Duodenal mucosa (tissue), 2 donors: Measurements from ENCODE around the gene CROCC2.
"Not testable (repeated sequence)": the region's sequence is repeated elsewhere in the genome, so short reads cannot be mapped to it uniquely, and the experiment has no call there.

Experiments used
- H3K27ac ChIP-seq: one replicate; pipeline ENCODE4 v1.7.0; 2013; ENCODE audit warnings: low read depth, low read length
- H3K27me3 ChIP-seq, 2 donors: one replicate each; pipeline ENCODE4 v1.7.0; 2013; ENCODE audit warnings: low read length in 2 of 2, control low read depth in 1 of 2; ENCODE audit not compliant: insufficient read depth in 2 of 2, control insufficient read depth in 1 of 2
- H3K36me3 ChIP-seq, 2 donors: one replicate each; pipeline ENCODE4 v1.7.0; 2013; ENCODE audit warnings: low read length in 2 of 2, control low read depth in 1 of 2; ENCODE audit not compliant: insufficient read depth in 2 of 2, control insufficient read depth in 1 of 2
- H3K4me1 ChIP-seq, 2 donors: one replicate each; pipeline ENCODE4 v1.7.0; 2013; ENCODE audit warnings: low read length in 2 of 2, control low read depth in 1 of 2; ENCODE audit not compliant: insufficient read depth in 2 of 2, control insufficient read depth in 1 of 2
- H3K4me3 ChIP-seq, 2 donors: one replicate each; pipeline ENCODE4 v1.7.0; 2013; ENCODE audit warnings: low read length in 2 of 2, low read depth in 1 of 2
- H3K9ac ChIP-seq, 2 donors: one replicate each; pipeline ENCODE4 v1.7.0; 2013; ENCODE audit warnings: low read length in 2 of 2, low read depth in 1 of 2
- H3K9me3 ChIP-seq, 2 donors: one replicate each; pipeline ENCODE4 v1.7.0; 2013; ENCODE audit warnings: low read length in 2 of 2, control low read depth in 1 of 2; ENCODE audit not compliant: control insufficient read depth in 1 of 2

Gene CROCC2

GRCh38 chr2:240974771-240975572, 68.8 kb downstream of the CROCC2 start:
- Histone ChIP-seq H3K4me1 (peaks cover 0 to 3% of the 10 kb centered on the region in 2 donors), H3K9ac (no peak overlapping the region), H3K4me3 (no peak overlapping the region), H3K27me3 (no peaks in the 10 kb centered on the region), H3K27ac (no peak overlapping the region), H3K9me3 (no peaks in the 10 kb centered on the region), H3K36me3 (no peaks in the 10 kb centered on the region)

GRCh38 chr2:240975903-240976302, 69.8 kb downstream of the CROCC2 start:
- H3K36me3 ChIP-seq, H3K27ac ChIP-seq, H3K27me3 ChIP-seq, H3K4me1 ChIP-seq, H3K4me3 ChIP-seq, H3K9me3 ChIP-seq, H3K9ac ChIP-seq: not testable (repeated sequence)

- Histone ChIP-seq H3K9me3 (no peaks in the 10 kb centered on the region), H3K36me3 (no peaks in the 10 kb centered on the region), H3K4me3 (no peak overlapping the region), H3K27me3 (peaks cover 0 to 5% of the 10 kb centered on the region in 2 donors), H3K4me1 (no peaks in the 10 kb centered on the region), H3K27ac (no peak overlapping the region), H3K9ac (no peak overlapping the region)
These were observed 75.1 kb downstream of the CROCC2 start for GRCh38 chr2:240981280-240981679.

DNA sequence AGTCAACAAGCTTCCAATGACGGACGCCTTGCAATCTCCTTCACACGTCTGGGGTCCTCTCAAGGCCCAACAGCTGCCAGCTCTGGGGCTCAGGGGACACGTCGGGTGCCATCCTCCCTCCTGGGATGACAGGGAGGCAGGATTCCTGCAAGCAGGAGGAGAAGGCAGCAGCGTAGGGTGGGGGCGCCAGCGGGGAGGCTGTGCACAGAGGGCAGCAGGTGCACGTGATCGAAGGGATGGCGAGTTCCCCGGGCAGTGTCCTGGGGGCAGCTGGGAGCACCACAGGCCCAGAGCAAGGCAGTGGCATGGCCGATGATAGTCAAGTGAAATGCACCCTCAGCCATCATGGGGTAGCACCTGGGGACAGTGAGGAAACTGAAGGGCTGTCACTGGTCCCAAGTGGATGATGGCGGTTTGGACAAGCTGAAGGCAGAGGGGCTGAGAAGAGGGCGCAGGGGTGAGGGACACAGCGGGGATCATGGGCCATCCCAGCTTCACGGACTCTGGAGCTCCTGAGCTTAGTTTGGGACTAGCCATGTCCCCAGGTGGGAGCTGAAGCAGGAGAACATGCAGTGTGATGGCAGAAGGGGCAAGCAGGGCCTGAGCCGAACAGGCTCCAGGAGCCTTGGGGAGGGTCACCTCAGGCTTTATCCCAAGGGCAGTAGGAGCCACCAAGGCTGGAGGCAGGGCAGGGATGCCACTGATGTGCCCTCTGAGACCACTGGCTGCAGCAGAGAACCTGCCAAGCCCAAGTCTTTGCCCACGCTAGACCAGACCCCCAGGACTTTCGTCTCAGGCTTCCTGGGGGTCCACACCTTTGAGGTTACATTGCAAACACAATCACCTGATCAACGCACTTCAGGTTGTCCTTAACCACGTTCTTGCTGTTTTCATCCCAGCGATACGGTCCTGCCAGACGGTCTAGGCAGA, 76.0 kb downstream of the CROCC2 start:
- H3K4me3 ChIP-seq = no peak overlapping the region
- no peak overlapping the region for H3K27ac ChIP-seq
- no peaks in the 10 kb centered on the region for H3K36me3 ChIP-seq
- H3K27me3 ChIP-seq = peaks cover 0 to 5% of the 10 kb centered on the region in 2 donors
- H3K9me3 ChIP-seq = no peaks in the 10 kb centered on the region
- no peak overlapping the region for H3K9ac ChIP-seq
- peaks cover 2 to 5% of the 10 kb centered on the region in 2 donors for H3K4me1 ChIP-seq

DNA sequence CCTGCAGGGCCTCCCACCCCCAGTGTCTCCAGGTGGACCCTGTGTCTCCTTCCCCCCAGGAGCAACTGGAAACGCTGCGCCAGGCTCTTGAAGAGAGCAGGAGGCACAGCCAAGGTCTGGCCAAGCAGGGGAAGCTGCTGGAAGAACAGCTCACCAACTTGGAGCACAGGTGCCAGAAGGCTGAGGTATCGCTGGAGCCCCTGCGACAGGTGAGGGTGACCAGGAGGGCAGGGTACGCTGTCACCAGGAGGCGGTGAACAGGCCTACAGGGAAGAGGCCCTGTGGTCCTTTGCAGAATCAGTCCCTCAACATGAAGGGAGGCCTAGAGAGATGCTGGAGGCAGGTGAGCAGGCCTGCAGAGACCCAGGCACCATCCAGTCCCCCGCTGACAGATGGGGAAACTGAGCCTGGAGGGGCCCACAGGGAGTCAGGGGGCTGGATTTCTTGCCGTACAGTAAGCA, 76.7 kb downstream of the CROCC2 start:
- Histone ChIP-seq H3K9me3 (no peaks in the 10 kb centered on the region), H3K9ac (no peak overlapping the region), H3K27me3 (peaks cover 0 to 5% of the 10 kb centered on the region in 2 donors), H3K36me3 (no peaks in the 10 kb centered on the region), H3K4me3 (no peak overlapping the region), H3K4me1 (peaks cover 8 to 11% of the 10 kb centered on the region in 2 donors), H3K27ac (no peak overlapping the region)

- Histone ChIP-seq H3K9ac (no peak overlapping the region), H3K4me3 (no peak overlapping the region)
These were observed 77.3 kb downstream of the CROCC2 start for GRCh38 chr2:240983361-240983995.

DNA sequence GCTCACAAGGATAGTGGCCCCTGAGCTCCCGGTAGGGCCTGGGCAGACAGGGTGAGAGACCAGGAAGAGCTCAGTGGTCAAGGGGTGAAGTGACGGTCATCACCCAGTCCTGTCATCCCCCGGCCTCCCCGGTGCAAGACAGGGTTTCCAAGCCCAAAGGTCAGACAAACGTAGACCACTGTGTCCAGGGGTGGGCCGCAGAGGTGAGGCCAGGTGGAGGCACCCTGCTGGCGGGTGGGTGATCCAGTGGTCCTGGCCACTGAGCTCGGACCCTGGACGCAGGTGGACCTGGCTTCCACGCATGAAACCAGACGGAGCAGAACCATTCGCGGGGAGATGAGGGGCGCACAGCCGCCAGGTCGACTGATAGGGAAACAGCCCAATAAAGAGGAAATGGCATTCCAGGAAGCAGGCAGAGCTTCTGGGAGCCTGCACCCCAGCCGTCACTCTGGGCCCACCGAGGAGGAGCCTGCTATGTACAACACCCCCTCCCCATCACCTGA, 77.9 kb downstream of the CROCC2 start:
- no peak overlapping the region for H3K4me3 ChIP-seq

More at GRCh38 chr2:240983361-240983995, 77.3 kb downstream of the CROCC2 start:
- Histone ChIP-seq H3K36me3 (no peaks in the 10 kb centered on the region), H3K27me3 (peaks cover 0 to 5% of the 10 kb centered on the region in 2 donors), H3K27ac (no peak overlapping the region), H3K9me3 (no peaks in the 10 kb centered on the region), H3K4me1 (peaks cover 8 to 11% of the 10 kb centered on the region in 2 donors)

GRCh38 chr2:240985881-240986786, 80.0 kb downstream of the CROCC2 start:
- Histone ChIP-seq H3K36me3 (no peaks in the 10 kb centered on the region), H3K4me3 (no peak overlapping the region), H3K27ac (no peak overlapping the region), H3K4me1 (peaks cover 8 to 11% of the 10 kb centered on the region in 2 donors), H3K9ac (no peak overlapping the region), H3K27me3 (peaks cover 0 to 5% of the 10 kb centered on the region in 2 donors), H3K9me3 (no peaks in the 10 kb centered on the region)

More for the DNA sequence above, 77.9 kb downstream of the CROCC2 start:
- Histone ChIP-seq H3K27me3 (peaks cover 0 to 5% of the 10 kb centered on the region in 2 donors), H3K36me3 (no peaks in the 10 kb centered on the region), H3K9me3 (no peaks in the 10 kb centered on the region), H3K27ac (no peak overlapping the region), H3K9ac (no peak overlapping the region), H3K4me1 (peaks cover 8 to 11% of the 10 kb centered on the region in 2 donors)

- Histone ChIP-seq H3K27me3 (peaks cover 0 to 5% of the 10 kb centered on the region in 2 donors), H3K36me3 (no peaks in the 10 kb centered on the region), H3K4me3 (no peak overlapping the region), H3K9ac (no peak overlapping the region), H3K27ac (no peak overlapping the region), H3K9me3 (no peaks in the 10 kb centered on the region), H3K4me1 (peaks cover 9 to 12% of the 10 kb centered on the region in 2 donors)
These were observed 80.8 kb downstream of the CROCC2 start for GRCh38 chr2:240986787-240987411.
